SKM-1 (cell line): ENCODE data around the gene PPCDC.
A peak's percentile ranks its signal among the peaks of the same experiment; 100 is the strongest.

Source experiments
- DNase-seq: peaks from one replicate; lab custom pipeline; 2025; ENCODE audit not compliant: unreplicated experiment; lab: John Stamatoyannopoulos, UW

PPCDC gene

DNA sequence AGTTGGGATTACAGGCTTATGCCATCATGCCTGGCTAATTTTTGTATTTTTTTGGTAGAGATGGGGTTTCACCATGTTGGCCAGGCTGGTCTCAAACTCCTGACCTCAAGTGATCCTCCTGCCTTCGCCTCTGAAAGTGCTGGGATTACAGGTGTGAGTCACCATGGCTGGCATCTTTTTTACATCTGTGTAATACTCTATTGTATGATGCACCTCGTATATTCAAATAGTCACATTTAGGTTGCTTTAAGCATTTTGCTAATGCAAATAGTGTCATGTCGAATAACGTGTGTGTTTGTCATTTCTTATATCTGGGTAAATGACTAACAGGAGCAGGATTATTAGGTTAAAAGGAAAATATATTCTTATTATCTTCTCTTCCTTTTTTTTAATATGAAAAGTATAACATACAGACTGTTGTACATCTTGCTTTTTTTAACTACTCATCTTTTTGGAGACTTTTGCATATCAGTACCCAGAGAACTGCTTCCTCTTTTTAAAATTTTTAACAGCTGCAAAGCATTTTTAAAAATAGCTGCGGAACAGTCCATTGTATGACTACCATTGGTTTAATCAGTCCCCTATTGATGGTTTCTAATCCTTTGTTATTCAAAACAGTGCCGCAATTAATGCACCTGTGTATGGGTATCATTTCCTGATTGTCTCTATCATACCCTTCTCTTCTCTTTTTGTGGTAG is 14.6 kb upstream of the PPCDC start:
- peak; percentile 28 for DNase-seq

DNA sequence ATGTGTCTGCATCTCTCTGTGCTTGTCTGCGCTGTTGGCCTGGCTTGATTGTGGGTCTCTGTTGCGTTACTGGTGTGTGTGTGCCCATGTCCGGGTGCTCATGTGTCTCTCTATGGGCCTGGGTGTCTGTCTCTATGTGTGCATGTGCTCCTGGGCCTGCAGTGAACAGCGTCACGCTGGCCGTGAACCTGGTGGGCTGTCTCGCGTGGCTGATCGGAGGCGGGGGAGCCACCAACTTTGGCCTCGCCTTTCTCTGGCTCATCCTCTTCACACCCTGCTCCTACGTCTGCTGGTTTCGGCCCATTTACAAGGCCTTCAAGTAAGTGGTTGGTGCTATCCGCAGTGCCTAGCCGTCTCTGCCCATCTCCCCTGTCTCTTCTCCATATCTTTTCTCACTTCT is 7.0 kb upstream of the PPCDC start:
- no peak for DNase-seq

DNA sequence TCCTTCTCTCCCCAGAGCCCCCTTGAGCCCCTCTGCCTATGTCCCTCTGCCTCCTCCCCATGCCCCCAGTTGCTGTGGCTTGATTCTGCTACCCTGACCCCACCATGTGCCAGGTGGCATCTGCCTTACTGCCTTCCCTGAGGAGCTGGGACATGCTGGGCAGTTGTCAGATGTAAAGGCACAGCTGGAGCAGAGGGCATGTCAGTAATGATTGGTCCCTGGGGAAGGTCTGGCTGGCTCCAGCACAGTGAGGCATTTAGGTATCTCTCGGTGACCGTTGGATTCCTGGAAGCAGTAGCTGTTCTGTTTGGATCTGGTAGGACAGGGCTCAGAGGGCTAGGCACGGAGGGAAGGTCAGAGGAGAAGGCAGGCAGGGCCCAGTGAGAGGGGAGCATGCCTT is 3.5 kb upstream of the PPCDC start:
- DNase-seq = no peak

DNA sequence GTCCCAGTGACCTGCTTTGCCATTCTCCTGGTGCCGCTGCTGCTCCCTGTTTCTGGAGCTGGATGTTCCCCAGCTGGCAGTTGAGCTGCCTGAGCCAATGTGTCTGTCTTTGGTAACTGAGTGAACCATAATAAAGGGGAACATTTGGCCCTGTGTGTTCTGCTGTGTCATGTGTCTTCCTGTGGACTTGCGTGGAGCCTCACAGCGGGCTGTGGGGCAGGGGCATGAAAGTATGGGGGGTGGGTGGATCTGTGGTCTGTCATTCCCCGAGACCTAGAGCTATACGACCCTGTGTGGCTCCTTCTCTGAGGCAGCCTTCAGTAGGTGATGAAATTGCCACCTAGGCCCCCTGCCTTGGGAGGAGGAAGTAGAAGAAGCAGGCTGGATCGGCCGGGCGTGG is 2.0 kb upstream of the PPCDC start:
- no peak for DNase-seq

DNA sequence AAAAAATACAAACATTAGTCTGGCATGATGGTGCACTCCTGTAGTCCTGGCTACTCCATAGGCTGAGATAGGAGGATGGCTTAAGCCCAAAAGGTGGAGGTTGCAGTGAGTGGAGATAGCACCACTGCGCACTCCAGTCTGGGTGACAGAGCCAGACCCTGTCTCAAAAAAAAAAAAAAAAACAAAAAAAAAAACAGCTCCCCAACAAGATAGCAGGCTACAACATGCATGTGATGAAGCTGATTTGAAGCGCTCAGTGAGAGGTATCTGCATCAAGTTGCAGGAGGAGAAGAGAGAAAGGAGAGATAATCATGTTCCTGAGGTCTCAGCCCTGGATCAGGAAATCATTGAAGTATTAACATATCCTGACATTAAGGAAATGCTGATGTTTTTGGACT is 608 bp upstream of the PPCDC start:
- DNase-seq = no peak

DNA sequence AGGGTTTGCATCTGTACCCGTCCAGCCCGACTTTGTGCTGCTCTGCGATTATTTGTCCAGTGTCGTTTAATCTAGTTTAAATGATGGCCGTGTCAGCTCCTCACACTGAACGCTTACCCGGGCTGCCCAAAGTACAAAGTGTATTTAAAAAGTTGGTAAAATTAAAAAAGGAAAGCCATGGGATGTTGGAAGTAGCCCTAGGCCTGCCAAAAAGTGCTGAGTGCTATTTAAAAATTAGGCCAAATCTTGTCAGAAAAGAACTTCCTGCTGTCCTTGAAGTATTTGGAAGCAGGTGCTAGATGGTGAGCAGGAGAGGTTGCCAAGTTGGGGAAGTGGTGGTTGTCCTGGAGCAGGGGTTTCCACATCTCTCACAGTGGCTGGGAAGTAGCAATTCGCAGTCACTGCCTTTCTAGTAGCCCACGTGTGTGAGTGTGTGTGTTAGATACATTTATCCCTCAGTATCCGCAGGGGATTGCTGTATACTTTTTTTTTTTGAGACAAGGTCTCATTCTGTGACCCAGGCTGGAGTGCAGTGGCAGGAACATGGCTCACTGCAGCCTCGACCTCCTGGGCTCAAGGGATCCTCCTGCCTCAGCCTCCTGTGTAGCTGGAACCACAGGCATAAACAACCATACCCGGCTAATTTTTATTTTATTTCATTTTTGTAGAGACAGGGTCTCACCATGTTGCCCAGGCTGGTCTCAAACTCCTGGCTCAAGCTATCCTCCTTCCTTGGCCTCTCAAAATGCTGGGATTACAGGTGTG is 664 bp downstream of the PPCDC start:
- peak; percentile 64 for DNase-seq

DNA sequence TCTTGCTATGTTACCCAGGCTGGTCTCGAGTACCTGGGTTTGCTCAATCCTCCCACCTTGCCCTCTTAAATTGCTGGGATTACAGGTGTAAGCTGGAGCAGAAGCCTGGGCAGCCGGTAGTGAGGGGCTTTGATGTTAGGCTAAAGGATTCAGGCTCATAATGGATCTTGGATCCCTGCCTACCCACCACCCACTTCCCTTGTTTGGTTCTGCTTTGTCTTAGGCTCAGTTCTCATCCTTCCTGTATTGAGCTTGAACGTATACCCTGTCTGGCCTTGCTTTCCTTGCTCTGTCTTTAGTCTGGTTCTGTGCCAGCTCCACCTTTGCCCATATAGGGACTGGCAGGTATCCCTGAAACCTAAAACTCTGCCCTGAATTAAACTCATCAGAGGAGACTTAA is 1.7 kb downstream of the PPCDC start:
- no peak for DNase-seq

DNA sequence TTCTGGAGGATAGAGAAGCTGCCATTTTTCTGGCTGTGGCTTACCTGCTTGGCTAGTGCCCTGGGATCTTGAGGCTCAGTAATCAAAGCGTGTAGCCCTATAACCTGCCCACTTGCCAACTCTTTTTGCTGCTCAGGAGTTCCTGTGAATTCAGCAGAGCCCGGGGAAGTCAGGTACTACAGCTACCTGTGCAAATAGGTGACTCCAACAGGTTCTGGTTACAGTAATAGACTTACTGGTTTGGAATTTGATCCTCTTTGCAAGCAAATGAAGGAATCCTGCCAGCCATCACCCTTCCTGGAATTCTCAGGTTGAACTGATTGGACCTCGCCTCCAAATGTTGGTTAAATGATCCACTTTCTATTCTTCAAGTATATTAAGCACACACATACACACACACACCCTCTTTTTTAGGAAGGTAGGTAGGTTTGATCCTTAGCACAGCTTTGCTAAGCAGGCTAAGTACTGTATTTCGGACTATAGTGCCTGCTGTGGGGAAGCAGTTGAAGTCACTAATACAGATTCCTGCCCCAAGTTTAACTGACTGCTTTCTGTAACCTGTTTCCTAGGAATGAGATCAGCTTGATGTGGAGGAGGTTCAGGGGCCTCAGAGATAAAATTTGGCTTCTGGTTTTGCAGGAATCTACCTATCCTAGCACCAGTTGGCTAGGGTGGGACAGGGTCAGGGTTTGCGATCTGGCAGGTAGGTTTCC is 2.3 kb downstream of the PPCDC start:
- DNase-seq = no peak

DNA sequence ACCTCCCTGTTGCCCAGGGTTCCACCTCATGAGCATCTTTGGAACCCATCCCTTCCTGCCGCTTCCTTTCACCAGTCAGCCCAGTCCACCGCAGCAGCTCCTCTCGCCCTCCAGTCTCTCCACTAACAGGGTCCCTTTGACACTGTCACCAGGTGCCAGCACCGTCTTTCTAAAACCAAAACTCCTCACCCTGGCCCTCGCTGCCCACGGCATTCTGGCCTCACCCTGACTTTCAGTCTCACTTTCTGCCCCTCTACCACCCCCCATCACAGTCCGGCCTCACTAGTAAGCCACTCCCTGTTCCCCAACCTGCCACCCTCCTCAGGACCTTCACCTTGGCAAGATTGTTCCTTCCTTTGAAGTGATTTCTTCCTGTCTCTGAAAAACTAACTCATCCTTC is 4.2 kb downstream of the PPCDC start:
- DNase-seq = no peak

DNA sequence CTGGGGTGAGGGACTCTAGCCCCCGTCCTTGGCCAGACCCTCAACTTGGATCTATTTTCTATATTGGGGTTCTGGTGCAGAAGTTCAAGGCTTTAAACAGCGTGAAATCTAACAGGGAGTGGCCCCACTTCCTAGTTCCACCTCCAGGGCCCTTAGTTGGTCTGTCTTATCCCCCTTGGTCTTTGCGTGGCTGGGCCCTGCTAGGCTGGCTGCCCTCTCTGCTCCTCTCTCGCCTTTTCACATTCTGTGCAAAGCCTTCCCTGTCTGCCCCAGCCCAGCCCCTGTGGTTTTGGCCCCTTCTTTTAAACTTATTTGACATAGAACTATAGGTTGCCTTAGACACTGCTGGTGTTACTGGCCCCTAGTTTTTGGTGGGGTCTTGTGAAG is 5.6 kb downstream of the PPCDC start:
- no peak for DNase-seq

DNA sequence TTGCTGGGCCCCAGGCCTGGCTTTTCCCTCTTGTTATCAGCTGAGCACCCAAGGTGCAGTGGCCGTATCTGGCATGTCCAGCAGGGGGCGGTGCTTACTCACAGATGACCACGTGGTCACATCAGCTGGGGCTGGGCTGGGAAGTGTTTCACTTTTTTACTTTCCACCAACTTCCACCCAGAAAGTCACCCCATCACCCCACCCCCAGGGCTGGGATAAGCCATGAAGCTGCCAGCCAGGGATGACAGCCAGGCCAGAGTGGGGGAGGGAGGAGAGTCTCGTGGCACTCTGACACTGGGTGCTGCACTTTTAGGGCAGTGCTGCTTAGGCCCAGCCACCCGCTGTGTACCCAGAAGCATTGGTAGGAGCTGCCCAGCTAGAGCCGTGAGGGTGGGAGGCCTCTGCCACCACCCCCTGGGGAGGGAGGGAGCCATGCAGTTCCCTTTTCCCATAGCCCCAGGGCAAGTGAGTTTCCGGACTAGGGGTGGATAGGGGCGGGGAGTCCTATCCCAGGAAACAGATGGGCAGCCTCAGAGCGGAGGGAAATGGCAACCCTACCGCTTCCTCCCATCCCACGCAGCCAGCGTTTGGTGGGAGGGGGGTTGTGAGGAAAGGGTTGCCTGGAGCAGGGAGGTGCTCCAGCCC is 6.1 kb downstream of the PPCDC start:
- DNase-seq = peak; percentile 54

DNA sequence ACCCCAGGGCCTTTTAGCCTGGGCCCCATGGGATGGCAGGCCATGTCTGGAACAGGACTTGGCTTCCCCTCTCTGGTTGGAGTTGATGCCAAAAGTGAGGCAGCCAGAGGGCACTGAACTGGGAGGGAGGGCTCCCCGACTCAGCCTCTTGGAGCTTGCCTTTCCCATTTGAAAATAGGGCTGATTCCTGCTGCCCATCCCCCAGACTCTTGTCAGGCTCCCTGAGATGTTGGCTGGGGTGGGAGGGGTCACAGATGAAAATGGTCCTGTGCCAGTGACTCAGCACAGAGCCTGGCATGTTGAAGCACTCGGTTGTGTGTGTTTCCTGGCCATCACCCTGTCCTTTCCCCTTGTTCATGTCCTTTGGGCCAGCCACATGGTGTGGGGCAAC is 6.6 kb downstream of the PPCDC start:
- no peak for DNase-seq

DNA sequence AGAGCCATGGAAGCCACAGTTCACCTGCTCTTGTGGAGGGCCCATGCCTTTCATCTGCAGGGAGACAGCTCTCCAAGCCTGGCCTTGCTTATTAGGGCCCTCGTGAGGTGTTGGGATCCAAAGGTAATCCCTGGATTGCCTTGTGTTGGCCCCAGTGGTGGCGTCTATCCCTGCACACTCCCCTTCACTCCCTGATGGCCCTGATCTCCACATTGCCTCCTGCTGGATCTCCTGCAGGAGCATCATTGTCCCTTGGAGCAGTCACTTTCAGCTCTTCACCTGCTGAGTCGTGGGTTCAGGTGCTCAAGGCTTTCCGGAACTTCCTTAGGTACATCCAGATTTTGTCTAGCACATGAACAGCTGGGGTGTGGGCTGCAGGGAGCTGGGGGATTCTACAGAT is 7.0 kb downstream of the PPCDC start:
- DNase-seq = no peak

DNA sequence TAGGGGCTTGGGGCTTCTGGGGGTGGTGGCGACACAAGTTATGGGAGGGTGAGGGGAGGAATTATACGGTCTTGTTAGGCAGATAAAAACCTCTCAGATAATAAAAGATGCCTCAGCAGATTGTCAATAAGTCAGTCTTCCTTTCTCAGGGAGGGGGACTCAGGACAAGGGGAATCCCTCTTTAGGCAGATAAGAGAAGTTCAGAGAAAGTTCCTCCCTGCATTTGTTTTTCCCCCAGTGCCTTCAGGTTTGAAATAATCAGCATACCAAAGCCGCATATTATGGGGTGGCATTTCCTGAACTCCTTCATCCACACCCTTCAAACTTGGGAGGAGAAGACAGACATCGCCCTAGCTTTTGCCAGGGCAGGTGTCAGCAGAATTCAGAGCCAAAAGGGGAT is 8.5 kb downstream of the PPCDC start:
- DNase-seq = no peak

DNA sequence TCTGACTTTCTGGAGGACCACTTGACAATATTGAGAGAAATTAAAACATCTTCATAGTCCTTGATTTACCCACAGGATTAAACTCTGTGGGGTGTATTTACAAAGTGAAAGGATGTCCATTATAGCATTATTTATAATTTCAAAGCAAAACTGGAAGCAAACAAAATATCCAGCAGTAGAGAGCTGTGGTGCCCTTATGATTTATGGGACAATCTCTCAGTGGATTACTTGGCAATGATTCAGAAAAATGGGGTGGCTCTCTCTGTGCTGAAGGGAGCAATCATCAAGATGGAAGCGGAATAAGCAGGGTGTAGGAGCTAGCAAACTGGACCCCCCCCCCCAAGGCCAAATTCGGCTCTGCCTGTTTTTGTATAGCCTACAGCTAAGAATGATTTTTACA is 9.0 kb downstream of the PPCDC start:
- DNase-seq = no peak

DNA sequence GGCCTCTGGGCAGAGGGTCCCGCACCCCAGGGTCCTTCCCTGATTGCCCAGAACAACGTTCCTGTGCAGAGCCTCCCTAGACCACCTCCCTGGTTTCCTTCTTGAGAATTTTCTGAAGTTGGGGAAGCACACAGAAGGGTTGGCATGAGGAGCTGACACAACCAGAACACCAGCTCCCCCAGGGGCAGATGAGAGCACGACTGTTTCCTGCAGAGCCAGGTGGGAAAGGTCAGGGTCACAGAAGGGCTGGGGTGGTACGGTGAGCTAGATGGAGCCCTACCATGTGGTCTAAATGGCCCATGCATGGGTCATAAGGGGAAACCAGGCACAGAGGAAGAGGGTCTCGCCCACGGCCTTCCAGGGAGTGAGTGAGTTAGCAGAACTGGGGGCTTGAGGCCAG is 10.4 kb downstream of the PPCDC start:
- DNase-seq = no peak

DNA sequence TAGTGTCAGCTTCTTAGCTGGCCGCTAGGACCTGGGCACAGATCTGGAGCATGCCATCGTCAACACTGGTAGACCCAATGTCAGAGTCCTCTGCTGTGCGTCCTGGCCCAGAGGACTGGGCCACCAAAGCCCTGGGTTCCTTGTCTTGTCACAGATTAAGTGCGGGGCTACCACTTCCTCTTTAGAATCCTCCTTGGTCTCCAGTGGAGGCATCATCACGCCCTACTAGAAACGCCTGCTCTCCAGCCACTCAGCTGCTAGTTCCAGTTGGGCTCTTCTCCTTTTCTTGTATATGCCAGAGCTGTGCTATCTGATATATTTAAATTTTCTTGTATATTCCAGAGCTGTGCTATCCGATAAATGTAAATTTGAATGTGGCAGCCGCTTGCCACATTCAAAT is 11.2 kb downstream of the PPCDC start:
- DNase-seq = peak; percentile 53

DNA sequence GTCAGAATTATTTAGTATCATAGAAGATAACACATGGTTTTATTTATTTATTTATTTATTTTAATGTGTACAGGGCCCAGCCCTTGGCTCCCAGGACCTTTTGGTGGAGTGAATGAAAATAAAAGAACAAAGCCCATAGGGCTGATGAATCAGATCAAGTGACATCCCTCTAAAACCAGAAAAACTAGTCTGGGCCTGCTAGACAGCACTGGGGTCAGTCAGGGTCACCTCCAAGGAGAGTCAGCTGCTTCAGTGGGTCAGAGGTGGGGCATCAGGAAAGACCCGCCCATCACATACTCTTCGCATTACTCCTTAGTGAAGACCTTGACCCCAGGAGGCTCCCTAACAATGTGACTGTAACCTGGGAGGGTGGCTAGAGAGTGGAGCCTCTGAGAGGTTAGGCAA is 12.8 kb downstream of the PPCDC start:
- DNase-seq = no peak

DNA sequence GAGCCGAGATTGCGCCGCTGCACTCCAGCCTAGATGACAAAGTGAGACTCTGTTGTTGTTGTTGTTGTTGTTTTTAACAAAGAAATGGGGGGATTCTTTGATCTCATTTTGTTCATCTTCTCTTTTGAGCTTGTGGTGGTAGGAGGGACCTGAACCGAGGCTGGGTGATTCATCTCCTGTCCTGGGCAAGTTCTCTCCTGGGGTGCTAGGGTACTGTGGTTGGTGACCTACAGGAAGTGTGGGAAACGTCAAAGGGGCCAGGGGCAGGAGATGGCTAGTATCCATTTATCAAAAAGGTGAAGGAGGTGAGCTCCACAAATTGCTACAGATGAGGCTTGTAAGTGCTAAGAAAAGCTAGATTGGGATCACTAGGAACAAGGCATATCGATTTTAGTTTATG is 14.3 kb downstream of the PPCDC start:
- no peak for DNase-seq

DNA sequence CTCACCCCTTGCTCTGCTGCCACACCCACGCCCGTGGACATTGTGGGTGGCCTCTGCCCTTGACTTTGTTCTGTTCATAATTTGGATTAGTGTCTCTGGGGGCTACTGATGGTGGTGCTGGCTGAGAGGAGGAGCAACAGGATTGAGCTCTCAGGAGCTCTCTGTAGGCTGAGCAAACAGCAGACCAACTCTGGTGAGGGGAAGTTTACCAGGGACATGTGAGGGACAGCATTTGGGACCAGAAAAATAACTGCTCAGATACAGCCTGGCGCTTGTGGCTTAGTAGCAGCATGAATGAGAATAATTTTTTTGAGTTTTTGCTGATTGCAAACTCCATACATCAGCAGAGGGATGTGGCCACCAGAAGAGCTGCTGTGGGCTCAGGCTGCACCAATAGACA is 14.8 kb downstream of the PPCDC start:
- no peak for DNase-seq

DNA sequence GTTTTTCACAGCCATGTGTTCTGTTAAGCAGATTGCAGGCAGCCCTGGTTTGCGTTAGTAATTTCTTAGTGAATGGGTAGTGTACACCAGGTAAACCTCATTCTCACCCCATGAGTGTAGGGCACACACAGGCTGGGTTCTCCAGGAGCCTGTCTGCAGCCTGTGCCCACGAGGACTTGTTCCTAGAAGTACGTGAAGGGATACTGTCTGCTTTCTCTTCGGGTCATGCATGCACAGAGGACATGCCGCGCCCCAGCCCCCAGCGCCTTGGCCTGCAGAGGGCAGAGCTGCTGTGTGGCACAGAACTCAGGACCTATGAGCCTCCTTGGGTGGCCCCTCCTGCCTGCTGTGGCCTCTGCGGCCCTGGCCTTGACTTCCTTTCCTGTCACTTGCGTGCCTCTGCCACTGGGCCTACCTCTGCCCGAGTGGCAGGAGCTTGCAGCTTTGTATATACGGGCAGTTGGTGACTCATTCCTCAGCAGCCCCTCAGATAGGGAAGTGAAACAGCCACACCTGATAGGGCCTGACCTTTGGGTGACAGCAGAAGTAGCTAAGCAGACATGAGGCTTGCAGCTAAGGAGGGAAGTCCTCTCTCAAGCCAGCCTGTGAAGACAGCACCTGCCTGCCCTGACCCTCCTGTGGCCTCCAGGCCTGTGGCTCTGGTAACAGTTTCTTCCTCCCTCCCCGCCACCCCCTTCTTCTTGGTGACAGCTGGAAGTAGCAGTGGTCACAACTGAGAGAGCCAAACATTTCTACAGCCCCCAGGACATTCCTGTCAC is 19.5 kb downstream of the PPCDC start:
- DNase-seq = peak; percentile 99
